GM12878 (cell line): Measurements from ENCODE around the gene TNNC2.

Experiments
- CHD2 ChIP-seq: IDR thresholded peaks from 2 replicates; pipeline ENCODE4 v1.6.1; 2011; ENCODE audit warnings: low read depth, low read length, improper control_type of control experiment, borderline replicate concordance
- CTCF ChIP-seq, 3 experiments: IDR thresholded peaks in 2 of 3; conservative IDR thresholded peaks in 1 of 3; 2 replicates each; pipeline ENCODE4 v1.5.1; 2011; ENCODE audit warnings: low read depth in 3 of 3, low read length in 3 of 3, mild to moderate bottlenecking in 3 of 3, control low read depth in 2 of 3, moderate library complexity in 2 of 3, inconsistent platforms in 1 of 3, mixed read lengths in 1 of 3; ENCODE audit not compliant: control insufficient read depth in 2 of 3, insufficient read depth in 1 of 3; ENCODE audit errors: extremely low read depth in 1 of 3
- FOXK2 ChIP-seq: fragments of 450-650 bp; IDR thresholded peaks from 2 replicates; pipeline ENCODE4 v1.6.1; 2017; ENCODE audit warnings: mild to moderate bottlenecking, moderate library complexity
- MEF2A ChIP-seq: IDR thresholded peaks from 2 replicates; pipeline ENCODE4 v1.6.1; 2011; ENCODE audit warnings: low read depth, mild to moderate bottlenecking, low read length, moderate library complexity; ENCODE audit not compliant: insufficient read depth
- TAF1 ChIP-seq: IDR thresholded peaks from 2 replicates; pipeline ENCODE4 v1.6.1; 2011; ENCODE audit warnings: mild to moderate bottlenecking, low read depth, low read length, borderline replicate concordance
- ZBED1 ChIP-seq: IDR thresholded peaks from 2 replicates; pipeline ENCODE4 v1.6.1; 2016; ENCODE audit warnings: borderline replicate concordance

DNA sequence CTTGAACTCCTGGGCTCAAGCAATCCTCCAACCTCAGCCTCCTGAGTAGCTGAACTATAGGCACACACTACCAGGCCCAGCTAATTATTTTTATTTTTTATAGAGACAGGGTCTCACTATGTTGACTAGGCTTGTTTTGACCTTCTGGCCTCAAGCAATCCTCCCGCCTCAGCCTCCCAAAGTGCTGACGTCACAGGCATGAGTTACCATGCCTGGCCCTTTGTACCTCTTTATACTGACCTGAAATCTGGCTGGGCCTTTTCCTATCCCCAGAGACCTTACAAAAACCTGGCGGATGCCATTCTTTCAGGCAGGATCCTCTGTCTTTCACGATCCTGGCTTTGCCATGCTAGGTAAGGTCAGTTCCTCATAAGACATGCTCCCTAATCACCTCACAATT, 47.0 kb downstream of the TNNC2 start:
- no peak for TF ChIP-seq MEF2A
- no peak for TF ChIP-seq TAF1
- TF ChIP-seq CHD2 = no peak
- TF ChIP-seq CTCF (IDR thresholded peaks at IDR 0.05 in 2 of 3, conservative IDR thresholded peaks at IDR 0.05 in 1 of 3; ENCODE audit: control insufficient read depth in 2 of 3, extremely low read depth in 1 of 3, insufficient read depth in 1 of 3, low read depth in 3 of 3, low read length in 3 of 3) = no peak
- TF ChIP-seq ZBED1 = no peak
- no peak for TF ChIP-seq FOXK2
